Vagina (tissue), 2 donors: ENCODE results near the gene HSD17B10. TPM values are rescaled to one million over a fixed set of nuclear protein-coding genes. Genes with fewer than 3 reads are reported as not detected.

Experiments
- microRNA-seq: library from miRNA; unstranded; fragments of <30 nt; microRNA quantifications from one replicate; pipeline ENCODE4, GENCODE V29; 2017; ENCODE audit warnings: borderline number of aligned reads, borderline replicate concordance
- small RNA-seq: library from RNA; depleted of rRNA; stranded (forward); fragments of <200 nt; gene quantifications from one replicate; pipeline ENCODE3, GENCODE V24; 2016
- total RNA-seq: library from RNA; depleted of rRNA; stranded (reverse); fragments of >200 nt; gene quantifications from one replicate; pipeline ENCODE4 v1.2.3, GENCODE V29; 2016

HSD17B10 gene
- total RNA-seq, 1 donor from 2014 or later = 42.0 TPM

Small RNA genes within 50 kb of the gene (microRNA-seq; reads per million reads assigned to microRNA genes)
- not detected for gene MIR6857

Small RNA genes within 50 kb of the gene (small RNA-seq; reads per million reads assigned to genes)
- gene MIR6857 = not detected
- not detected for gene VTRNA3-1P

Other genes starting within 250 kb of the HSD17B10 start
- gene KDM5C, start 209.2 kb downstream of the HSD17B10 start, total RNA-seq = 123 TPM
- gene IQSEC2, start 152.8 kb downstream of the HSD17B10 start, total RNA-seq = 22.8 TPM
- gene SMC1A, start 11.7 kb downstream of the HSD17B10 start, total RNA-seq = 31.4 TPM
- not detected for gene RIBC1, start 11.5 kb downstream of the HSD17B10 start, total RNA-seq